DMS153 treated with DMSO at 0.1 percent for 48 hours (cell line): ENCODE measurements around the gene SNCG.
"Not testable (repeated sequence)": the region's sequence is repeated elsewhere in the genome, so short reads cannot be mapped to it uniquely, and the experiment has no call there.

Experiments
- DNase-seq: peaks from one replicate; lab custom pipeline; 2025; ENCODE audit not compliant: unreplicated experiment; lab: John Stamatoyannopoulos, UW

Gene SNCG

GRCh38 chr10:86958116-86958900, at the start of gene SNCG:
Gene SNCG, plus strand, starts transcription at chr10:86958599. Its CDS starts 99 bp downstream, at chr10:86958698.
- peak; percentile 32 for DNase-seq

- DNase-seq = no peak
Measured at GRCh38 chr10:86914734-86915133, 43.7 kb upstream of the SNCG start.

- no peak for DNase-seq
Measured at GRCh38 chr10:86918022-86918471, 40.4 kb upstream of the SNCG start.

GRCh38 chr10:86922553-86922961, 35.8 kb upstream of the SNCG start:
- no peak for DNase-seq

- no peak for DNase-seq
Measured at GRCh38 chr10:86929468-86930380, 28.7 kb upstream of the SNCG start.

GRCh38 chr10:86931872-86932271, 26.5 kb upstream of the SNCG start:
- DNase-seq = no peak

- DNase-seq = no peak
Measured at GRCh38 chr10:86932674-86933073, 25.7 kb upstream of the SNCG start.

GRCh38 chr10:86934162-86934711, 24.2 kb upstream of the SNCG start:
- not testable (repeated sequence) for DNase-seq

- DNase-seq = no peak
Measured at GRCh38 chr10:86936661-86937501, 21.5 kb upstream of the SNCG start.

GRCh38 chr10:86937502-86938154, 20.8 kb upstream of the SNCG start:
- no peak for DNase-seq

GRCh38 chr10:86938260-86938659, 20.1 kb upstream of the SNCG start:
- DNase-seq = no peak

GRCh38 chr10:86940076-86940475, 18.3 kb upstream of the SNCG start:
- DNase-seq = not testable (repeated sequence)

GRCh38 chr10:86940677-86941076, 17.7 kb upstream of the SNCG start:
- no peak for DNase-seq

- DNase-seq = no peak
Measured at GRCh38 chr10:86941426-86941825, 17.0 kb upstream of the SNCG start.

- no peak for DNase-seq
Measured at GRCh38 chr10:86941991-86942421, 16.4 kb upstream of the SNCG start.

GRCh38 chr10:86942441-86943315, 15.7 kb upstream of the SNCG start:
- no peak for DNase-seq

GRCh38 chr10:86943316-86944030, 14.9 kb upstream of the SNCG start:
- DNase-seq = no peak

GRCh38 chr10:86944031-86944419, 14.4 kb upstream of the SNCG start:
- no peak for DNase-seq

- DNase-seq = no peak
Measured at GRCh38 chr10:86944471-86944870, 13.9 kb upstream of the SNCG start.
